ENCODE results near the gene ZBTB22.

Gene ZBTB22

GRCh38 chr6:33335916-33336315 lies 18.4 kb upstream of the ZBTB22 start:
- Histone ChIP-seq H3K27ac (replicated peaks) (no peak overlapping the region), H3K4me3 (replicated peaks; ENCODE audit: insufficient read depth, low read length) (no peak overlapping the region), H3K27me3 (ENCODE audit: insufficient read depth, poor library complexity, severe bottlenecking) (no peaks in the 10 kb centered on the region)
- DNase-seq (ENCODE audit: low read depth in 1 of 2, low spot score in 1 of 2), result no peak
- TF ChIP-seq GABPA (IDR thresholded peaks at IDR 0.05; ENCODE audit: low read depth) (no peak), POLR2AphosphoS5 (IDR thresholded peaks at IDR 0.05; ENCODE audit: low read depth) (no peak), SPI1 (IDR thresholded peaks at IDR 0.05; ENCODE audit: borderline replicate concordance, low read depth) (no peak)
- TF ChIP-seq, protein P1, sequence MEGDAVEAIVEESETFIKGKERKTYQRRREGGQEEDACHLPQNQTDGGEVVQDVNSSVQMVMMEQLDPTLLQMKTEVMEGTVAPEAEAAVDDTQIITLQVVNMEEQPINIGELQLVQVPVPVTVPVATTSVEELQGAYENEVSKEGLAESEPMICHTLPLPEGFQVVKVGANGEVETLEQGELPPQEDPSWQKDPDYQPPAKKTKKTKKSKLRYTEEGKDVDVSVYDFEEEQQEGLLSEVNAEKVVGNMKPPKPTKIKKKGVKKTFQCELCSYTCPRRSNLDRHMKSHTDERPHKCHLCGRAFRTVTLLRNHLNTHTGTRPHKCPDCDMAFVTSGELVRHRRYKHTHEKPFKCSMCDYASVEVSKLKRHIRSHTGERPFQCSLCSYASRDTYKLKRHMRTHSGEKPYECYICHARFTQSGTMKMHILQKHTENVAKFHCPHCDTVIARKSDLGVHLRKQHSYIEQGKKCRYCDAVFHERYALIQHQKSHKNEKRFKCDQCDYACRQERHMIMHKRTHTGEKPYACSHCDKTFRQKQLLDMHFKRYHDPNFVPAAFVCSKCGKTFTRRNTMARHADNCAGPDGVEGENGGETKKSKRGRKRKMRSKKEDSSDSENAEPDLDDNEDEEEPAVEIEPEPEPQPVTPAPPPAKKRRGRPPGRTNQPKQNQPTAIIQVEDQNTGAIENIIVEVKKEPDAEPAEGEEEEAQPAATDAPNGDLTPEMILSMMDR (IDR thresholded peaks at IDR 0.05; ENCODE audit: insufficient read depth, low read length), result no peak
- TF ChIP-seq, protein P2, sequence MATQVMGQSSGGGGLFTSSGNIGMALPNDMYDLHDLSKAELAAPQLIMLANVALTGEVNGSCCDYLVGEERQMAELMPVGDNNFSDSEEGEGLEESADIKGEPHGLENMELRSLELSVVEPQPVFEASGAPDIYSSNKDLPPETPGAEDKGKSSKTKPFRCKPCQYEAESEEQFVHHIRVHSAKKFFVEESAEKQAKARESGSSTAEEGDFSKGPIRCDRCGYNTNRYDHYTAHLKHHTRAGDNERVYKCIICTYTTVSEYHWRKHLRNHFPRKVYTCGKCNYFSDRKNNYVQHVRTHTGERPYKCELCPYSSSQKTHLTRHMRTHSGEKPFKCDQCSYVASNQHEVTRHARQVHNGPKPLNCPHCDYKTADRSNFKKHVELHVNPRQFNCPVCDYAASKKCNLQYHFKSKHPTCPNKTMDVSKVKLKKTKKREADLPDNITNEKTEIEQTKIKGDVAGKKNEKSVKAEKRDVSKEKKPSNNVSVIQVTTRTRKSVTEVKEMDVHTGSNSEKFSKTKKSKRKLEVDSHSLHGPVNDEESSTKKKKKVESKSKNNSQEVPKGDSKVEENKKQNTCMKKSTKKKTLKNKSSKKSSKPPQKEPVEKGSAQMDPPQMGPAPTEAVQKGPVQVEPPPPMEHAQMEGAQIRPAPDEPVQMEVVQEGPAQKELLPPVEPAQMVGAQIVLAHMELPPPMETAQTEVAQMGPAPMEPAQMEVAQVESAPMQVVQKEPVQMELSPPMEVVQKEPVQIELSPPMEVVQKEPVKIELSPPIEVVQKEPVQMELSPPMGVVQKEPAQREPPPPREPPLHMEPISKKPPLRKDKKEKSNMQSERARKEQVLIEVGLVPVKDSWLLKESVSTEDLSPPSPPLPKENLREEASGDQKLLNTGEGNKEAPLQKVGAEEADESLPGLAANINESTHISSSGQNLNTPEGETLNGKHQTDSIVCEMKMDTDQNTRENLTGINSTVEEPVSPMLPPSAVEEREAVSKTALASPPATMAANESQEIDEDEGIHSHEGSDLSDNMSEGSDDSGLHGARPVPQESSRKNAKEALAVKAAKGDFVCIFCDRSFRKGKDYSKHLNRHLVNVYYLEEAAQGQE (IDR thresholded peaks at IDR 0.05; ENCODE audit: insufficient replicate concordance, low read depth), result no peak

GRCh38 chr6:33333666-33334065 lies 16.1 kb upstream of the ZBTB22 start:
- TF ChIP-seq, protein P1 (IDR thresholded peaks at IDR 0.05; ENCODE audit: insufficient read depth, low read length), result no peak
- TF ChIP-seq POLR2AphosphoS5 (IDR thresholded peaks at IDR 0.05; ENCODE audit: low read depth), result no peak
- TF ChIP-seq, protein P2 (IDR thresholded peaks at IDR 0.05; ENCODE audit: insufficient replicate concordance, low read depth), result no peak
- no peak for TF ChIP-seq SPI1 (IDR thresholded peaks at IDR 0.05; ENCODE audit: borderline replicate concordance, low read depth)
- TF ChIP-seq GABPA (IDR thresholded peaks at IDR 0.05; ENCODE audit: low read depth), result no peak
- no peak overlapping the region for H3K27ac ChIP-seq (replicated peaks)
- DNase-seq (ENCODE audit: low read depth in 1 of 2, low spot score in 1 of 2), result no peak
- no peak overlapping the region for H3K4me3 ChIP-seq (replicated peaks; ENCODE audit: insufficient read depth, low read length)
- no peaks in the 10 kb centered on the region for H3K27me3 ChIP-seq (ENCODE audit: insufficient read depth, poor library complexity, severe bottlenecking)

- TF ChIP-seq, protein P2 (IDR thresholded peaks at IDR 0.05; ENCODE audit: insufficient replicate concordance, low read depth), result no peak
- no peak for TF ChIP-seq POLR2AphosphoS5 (IDR thresholded peaks at IDR 0.05; ENCODE audit: low read depth)
- TF ChIP-seq, protein P1 (IDR thresholded peaks at IDR 0.05; ENCODE audit: insufficient read depth, low read length), result no peak
- TF ChIP-seq GABPA (IDR thresholded peaks at IDR 0.05; ENCODE audit: low read depth), result no peak
- TF ChIP-seq SPI1 (IDR thresholded peaks at IDR 0.05; ENCODE audit: borderline replicate concordance, low read depth), result no peak
- H3K27ac ChIP-seq (replicated peaks), result no peak overlapping the region
Observed at GRCh38 chr6:33330736-33331135, 13.2 kb upstream of the ZBTB22 start.

More at GRCh38 chr6:33330736-33331135, 13.2 kb upstream of the ZBTB22 start:
- Histone ChIP-seq H3K4me3 (replicated peaks; ENCODE audit: insufficient read depth, low read length) (no peak overlapping the region), H3K27me3 (ENCODE audit: insufficient read depth, poor library complexity, severe bottlenecking) (no peaks in the 10 kb centered on the region)
- no peak for DNase-seq (ENCODE audit: low read depth in 1 of 2, low spot score in 1 of 2)

Measured in HL-60 (cell line).